HL-60/S4 treated with retinoic acid at 250 ng/mL for 4 days and 3 days (cell line): ENCODE results near the gene SPIRE1.

Experiments
- in situ Hi-C: fragments of 300-500 bp; cut with MboI; formaldehyde crosslinking; loops from 2 replicates; pipeline ENCODE4 v1.7.0; 2022; ENCODE audit warnings: low sequenced_read_pairs

The SPIRE1 gene

GRCh38 chr18:12657684-12658425 lies at the start of gene SPIRE1:
Gene SPIRE1 (minus strand): TSS chr18:12658107. CDS start chr18:12657866, 241 bp downstream.
- in situ Hi-C loops: loop anchor here (10.0 kb wide), 1 partner anchor 273 kb away; no protein-coding TSS in a partner anchor

GRCh38 chr18:12703664-12704063 lies 45.8 kb upstream of the SPIRE1 start:
- in situ Hi-C loops: no loop called here

- in situ Hi-C loops: no loop called here
Observed at GRCh38 chr18:12703096-12703567, 45.2 kb upstream of the SPIRE1 start.

GRCh38 chr18:12702221-12703095 lies 44.6 kb upstream of the SPIRE1 start, which contains the start of the genes CEP76 and PSMG2:
Gene CEP76 (minus strand): TSS chr18:12702723. CDS start chr18:12702548, 175 bp downstream.
Gene PSMG2 (plus strand): TSS chr18:12703042. CDS start chr18:12703108, 66 bp downstream.
- in situ Hi-C loops: no loop called here

GRCh38 chr18:12701161-12701560 lies 43.3 kb upstream of the SPIRE1 start:
- in situ Hi-C loops: no loop called here

GRCh38 chr18:12699747-12700146 lies 41.8 kb upstream of the SPIRE1 start:
- in situ Hi-C loops: no loop called here

GRCh38 chr18:12694032-12694431 lies 36.1 kb upstream of the SPIRE1 start:
- in situ Hi-C loops: no loop called here

- in situ Hi-C loops: no loop called here
Observed at GRCh38 chr18:12692206-12692605, 34.3 kb upstream of the SPIRE1 start.

- in situ Hi-C loops: no loop called here
Observed at GRCh38 chr18:12689256-12689850, 31.4 kb upstream of the SPIRE1 start.

GRCh38 chr18:12686100-12686499 lies 28.2 kb upstream of the SPIRE1 start:
- in situ Hi-C loops: no loop called here

- in situ Hi-C loops: no loop called here
Observed at GRCh38 chr18:12679183-12679786, 21.4 kb upstream of the SPIRE1 start.

GRCh38 chr18:12668041-12668440 lies 10.1 kb upstream of the SPIRE1 start:
- in situ Hi-C loops: no loop called here

GRCh38 chr18:12659904-12660605 lies 2.1 kb upstream of the SPIRE1 start:
- in situ Hi-C loops: loop anchor here (10.0 kb wide), 1 partner anchor 275 kb away; no protein-coding TSS in a partner anchor

- in situ Hi-C loops: loop anchor here (10.0 kb wide), 1 partner anchor 274 kb away; no protein-coding TSS in a partner anchor
Observed at GRCh38 chr18:12658426-12659138, 675 bp upstream of the SPIRE1 start.

GRCh38 chr18:12656938-12657683 lies 796 bp downstream of the SPIRE1 start:
- in situ Hi-C loops: loop anchor here (10.0 kb wide), 1 partner anchor 272 kb away; no protein-coding TSS in a partner anchor

GRCh38 chr18:12656605-12656937 lies 1.3 kb downstream of the SPIRE1 start:
- in situ Hi-C loops: loop anchor here (10.0 kb wide), 1 partner anchor 272 kb away; no protein-coding TSS in a partner anchor

- in situ Hi-C loops: loop anchor here (10.0 kb wide), 1 partner anchor 270 kb away; no protein-coding TSS in a partner anchor
Observed at GRCh38 chr18:12654971-12655370, 2.9 kb downstream of the SPIRE1 start.

GRCh38 chr18:12652861-12653401 lies 5.0 kb downstream of the SPIRE1 start:
- in situ Hi-C loops: loop anchor here (10.0 kb wide), 1 partner anchor 268 kb away; no protein-coding TSS in a partner anchor
